Upper lobe of left lung (tissue), 6 donors: Measurements from ENCODE around the gene TMEM236. TPM values are rescaled to one million over a fixed set of nuclear protein-coding genes. Genes with fewer than 3 reads are reported as not detected.

ENCODE experiments used
- ATAC-seq, 2 donors: fragments of 200-7000 bp; cut with Tn5 transposase; one replicate each; pipeline ENCODE4 v1.9.1; 2022; ENCODE audit warnings: mild to moderate bottlenecking in 2 of 2, moderate library complexity in 2 of 2; ENCODE audit not compliant: low FRiP score in 2 of 2
- DNase-seq, 2 donors: peaks; one replicate each; pipeline ENCODE4 v3.0.0-alpha.2; 2019 to 2020
- H3K27ac ChIP-seq, 4 donors: fragments of 200-600 bp; sonication (generic); one replicate each; pipeline ENCODE4 v1.5.1; 2016 to 2019
- H3K27me3 ChIP-seq, 4 donors: fragments of 200-600 bp; sonication (generic); one replicate each; pipeline ENCODE4 v1.5.1; 2017 to 2019
- H3K36me3 ChIP-seq, 4 donors: fragments of 200-600 bp; sonication (generic); one replicate each; pipeline ENCODE4 v1.5.1; 2016 to 2019
- H3K4me1 ChIP-seq, 4 donors: fragments of 200-600 bp; sonication (generic); one replicate each; pipeline ENCODE4 v1.5.1; 2018 to 2019
- H3K4me3 ChIP-seq, 4 donors: fragments of 200-600 bp; sonication (generic); one replicate each; pipeline ENCODE4 v1.5.1; 2017 to 2019; ENCODE audit warnings: mild to moderate bottlenecking in 2 of 4, moderate library complexity in 1 of 4
- H3K9me3 ChIP-seq, 4 donors: fragments of 200-600 bp; sonication (generic); one replicate each; pipeline ENCODE4 v1.5.1; 2018 to 2019
- CTCF ChIP-seq, 6 experiments: fragments of 450-650 bp in 4 of 6; fragments of 200-600 bp in 2 of 6; sonication (generic) in 2 of 6; IDR thresholded peaks; one replicate each; pipeline ENCODE4 v1.5.1; 2016 to 2019; ENCODE audit warnings: antibody characterized with exemption in 6 of 6
- EP300 ChIP-seq, 4 donors: sonication (generic); formaldehyde crosslinking; IDR thresholded peaks; one replicate each; pipeline ENCODE4 v1.5.1; 2017; ENCODE audit warnings: antibody characterized with exemption in 4 of 4, control low read depth in 2 of 4
- POLR2A ChIP-seq, 4 donors: fragments of 450-650 bp; IDR thresholded peaks; one replicate each; pipeline ENCODE4 v1.5.1; 2016 to 2017; ENCODE audit warnings: antibody characterized with exemption in 4 of 4, mild to moderate bottlenecking in 2 of 4
- POLR2AphosphoS5 ChIP-seq, 2 donors: sonication (generic); formaldehyde crosslinking; IDR thresholded peaks; one replicate each; pipeline ENCODE4 v1.5.1; 2017; ENCODE audit warnings: antibody characterized with exemption in 2 of 2
- WGBS, 2 donors: methylation state at CpG; one replicate each; pipeline ENCODE4 v1.1.5; 2017 to 2018; 5-methylcytosine and 5-hydroxymethylcytosine counted together
- total RNA-seq, 6 donors: library from RNA; depleted of rRNA in 4 of 6; stranded (reverse); fragments of >200 nt in 4 of 6; gene quantifications; one replicate each; pipeline versions ENCODE4 v1.1.0 to v1.2.1, GENCODE V29; 2016 to 2021
- donor health status: DM: no; HTN: no; CAD: no; lungs with moderate emphysema.
- donor health status: DM: no; HTN: yes; CAD: no; lungs with severe emphysema.

The TMEM236 gene
- total RNA-seq, 6 donors from 2014 or later = 0.55 to 4.6 (median 1.6) TPM

- no peaks in the 10 kb centered on the region for H3K36me3 ChIP-seq
- no peaks in the 10 kb centered on the region for H3K27me3 ChIP-seq
- H3K27ac ChIP-seq = no peak overlapping the region
- H3K4me1 ChIP-seq = peaks cover 0 to 12% (median 5%) of the 10 kb centered on the region in 4 donors
- DNase-seq = peak in 1 of 2 donors; percentile 62
- peak overlapping the region in 2 of 4 donors; percentile 25 to 26 for H3K4me3 ChIP-seq
- no peaks in the 10 kb centered on the region for H3K9me3 ChIP-seq
- TF ChIP-seq POLR2AphosphoS5 (IDR thresholded peaks at IDR 0.05) (no peak), EP300 (IDR thresholded peaks at IDR 0.05) (no peak), POLR2A (IDR thresholded peaks at IDR 0.05) (no peak), CTCF (IDR thresholded peaks at IDR 0.05) (no peak)
- ATAC-seq = peak in 1 of 2 donors; percentile 69
- WGBS, 2 donors = 3 to 8% methylated on average over 8 of the region's 8 CpGs
These were observed 84.9 kb downstream of the TMEM236 start for GRCh38 chr10:17836942-17837341.

GRCh38 chr10:17838080-17838648 is 86.2 kb downstream of the TMEM236 start:
- DNase-seq (no peak), ATAC-seq (peak in 1 of 2 donors; percentile 64)
- Histone ChIP-seq H3K9me3 (no peaks in the 10 kb centered on the region), H3K36me3 (no peaks in the 10 kb centered on the region), H3K27ac (peak overlapping the region in 1 of 4 donors; percentile 24), H3K27me3 (no peaks in the 10 kb centered on the region), H3K4me3 (no peak overlapping the region), H3K4me1 (peaks cover 0 to 12% (median 5%) of the 10 kb centered on the region in 4 donors)
- WGBS, 2 donors = 35 to 56% methylated on average over 9 of the region's 9 CpGs
- TF ChIP-seq POLR2AphosphoS5 (IDR thresholded peaks at IDR 0.05) (no peak), EP300 (IDR thresholded peaks at IDR 0.05) (no peak), POLR2A (IDR thresholded peaks at IDR 0.05) (no peak), CTCF (IDR thresholded peaks at IDR 0.05) (no peak)

GRCh38 chr10:17841050-17841449 is 89.0 kb downstream of the TMEM236 start:
- no peak overlapping the region for H3K27ac ChIP-seq
- H3K9me3 ChIP-seq = no peaks in the 10 kb centered on the region
- no peak overlapping the region for H3K4me3 ChIP-seq
- WGBS, 2 donors = 80 to 90% methylated on average over 1 of the region's 1 CpG
- peaks cover 0 to 12% (median 5%) of the 10 kb centered on the region in 4 donors for H3K4me1 ChIP-seq
- H3K36me3 ChIP-seq = no peaks in the 10 kb centered on the region
- TF ChIP-seq POLR2A (IDR thresholded peaks at IDR 0.05) = no peak
- peak in 1 of 4 donors; percentile 12 for TF ChIP-seq EP300 (IDR thresholded peaks at IDR 0.05)
- ATAC-seq (no peak), DNase-seq (no peak)
- H3K27me3 ChIP-seq = no peaks in the 10 kb centered on the region

GRCh38 chr10:17842641-17843040 is 90.6 kb downstream of the TMEM236 start:
- Histone ChIP-seq H3K4me1 (no peaks in the 10 kb centered on the region), H3K27me3 (no peaks in the 10 kb centered on the region), H3K36me3 (no peaks in the 10 kb centered on the region), H3K27ac (no peak overlapping the region), H3K9me3 (no peaks in the 10 kb centered on the region), H3K4me3 (no peak overlapping the region)
- WGBS, 2 donors = 74 to 78% methylated on average over 5 of the region's 5 CpGs
- DNase-seq (no peak), ATAC-seq (no peak)
- TF ChIP-seq CTCF (IDR thresholded peaks at IDR 0.05) = no peak
- no peak for TF ChIP-seq POLR2A (IDR thresholded peaks at IDR 0.05)
- TF ChIP-seq POLR2AphosphoS5 (IDR thresholded peaks at IDR 0.05) = no peak
- TF ChIP-seq EP300 (IDR thresholded peaks at IDR 0.05) = no peak

- ATAC-seq = peak in 1 of 2 donors; percentile 32
These were observed 95.7 kb downstream of the TMEM236 start for GRCh38 chr10:17847585-17848296.

More at GRCh38 chr10:17847585-17848296, 95.7 kb downstream of the TMEM236 start:
- Histone ChIP-seq H3K9me3 (no peaks in the 10 kb centered on the region), H3K27ac (no peak overlapping the region), H3K4me3 (no peak overlapping the region), H3K4me1 (peaks cover 0 to 3% (median 0%) of the 10 kb centered on the region in 4 donors), H3K36me3 (no peaks in the 10 kb centered on the region), H3K27me3 (no peaks in the 10 kb centered on the region)
- DNase-seq = peak in 1 of 2 donors; percentile 24
- TF ChIP-seq POLR2AphosphoS5 (IDR thresholded peaks at IDR 0.05) (no peak), EP300 (IDR thresholded peaks at IDR 0.05) (no peak), POLR2A (IDR thresholded peaks at IDR 0.05) (no peak), CTCF (IDR thresholded peaks at IDR 0.05) (peak in 3 of 6 experiments; percentile 8 to 22 (median 8))
- WGBS, 2 donors = 69 to 73% methylated on average over 5 of the region's 5 CpGs
